H1 (cell line): Measurements from ENCODE around the gene SMIM24. TPM values are rescaled to one million over a fixed set of nuclear protein-coding genes. Genes with fewer than 3 reads are reported as not detected.

Experiments used
- CTCF ChIA-PET: fragments of 300-600 bp; sonication (Branson Sonifier 250); formaldehyde crosslinking; loops from one replicate; lab custom pipeline; 2021; ENCODE audit not compliant: partially characterized antibody; lab: Charles Lee
- POLR2A ChIA-PET: fragments of 300-600 bp; sonication (Branson Sonifier 250); formaldehyde crosslinking; loops from one replicate; lab custom pipeline; 2021; ENCODE audit warnings: inconsistent platforms; ENCODE audit not compliant: partially characterized antibody; lab: Charles Lee
- DNase-seq, 2 experiments: peaks; one replicate each; pipeline versions ENCODE4 v3.0.0 to v3.0.0-alpha.2; 2010 to 2022; ENCODE audit warnings: low spot score in 2 of 2, low read depth in 1 of 2, mixed read lengths in 1 of 2
- FAIRE-seq: peaks from 2 replicates; lab custom pipeline; 2011; peaks lifted over from hg19 to GRCh38; lab: Jason Lieb, UNC
- H2AFZ ChIP-seq: 2 replicates; pipeline ENCODE4 v1.8.1; 2012; ENCODE audit warnings: low read length, inconsistent platforms
- H2AK5ac ChIP-seq: 2 replicates; pipeline ENCODE4 v1.6.1; 2013; ENCODE audit warnings: low read depth, low read length
- H2BK120ac ChIP-seq: replicated peaks from 2 replicates; pipeline ENCODE3; 2013; ENCODE audit warnings: low read depth, low read length, inconsistent platforms
- H2BK12ac ChIP-seq: 2 replicates; pipeline ENCODE4 v1.6.1; 2013; ENCODE audit warnings: low read depth, low read length
- H2BK15ac ChIP-seq: 2 replicates; pipeline ENCODE4 v1.6.1; 2013; ENCODE audit warnings: low read length
- H2BK20ac ChIP-seq: 2 replicates; pipeline ENCODE4 v1.6.1; 2013; ENCODE audit warnings: low read length
- H2BK5ac ChIP-seq: 2 replicates; pipeline ENCODE4 v1.6.1; 2013; ENCODE audit warnings: low read depth, low read length
- H3K14ac ChIP-seq: 2 replicates; pipeline ENCODE4 v1.6.1; 2013; ENCODE audit warnings: inconsistent platforms; ENCODE audit not compliant: insufficient read length
- H3K18ac ChIP-seq: 2 replicates; pipeline ENCODE4 v1.6.1; 2013; ENCODE audit warnings: low read length; ENCODE audit errors: extremely low read depth
- H3K23ac ChIP-seq: 2 replicates; pipeline ENCODE4 v1.6.1; 2013; ENCODE audit warnings: inconsistent platforms; ENCODE audit not compliant: insufficient read length
- H3K23me2 ChIP-seq: 2 replicates; pipeline ENCODE4 v1.6.1; 2013; ENCODE audit warnings: low read depth, low read length
- H3K27ac ChIP-seq: 2 replicates; pipeline ENCODE4 v1.6.1; 2011; ENCODE audit warnings: low read depth, low read length, inconsistent platforms
- H3K27me3 ChIP-seq, 4 experiments: replicated peaks in 1 of 4; 1 replicate in 1 of 4; 2 replicates in 3 of 4; pipeline versions ENCODE4 v1.6.1 to v1.8.1; 2011 to 2013; ENCODE audit warnings: low read length in 3 of 4, mild to moderate bottlenecking in 3 of 4, inconsistent platforms in 2 of 4, mixed read lengths in 2 of 4, moderate library complexity in 1 of 4; ENCODE audit not compliant: control insufficient read depth in 3 of 4, insufficient read depth in 3 of 4; ENCODE audit errors: extremely low read depth in 1 of 4
- H3K36me3 ChIP-seq, 4 experiments: 2 replicates each; pipeline versions ENCODE4 v1.6.1 to v1.8.1; 2011 to 2013; ENCODE audit warnings: mild to moderate bottlenecking in 4 of 4, low read length in 3 of 4, moderate library complexity in 2 of 4, control low read depth in 1 of 4, inconsistent platforms in 1 of 4; ENCODE audit not compliant: insufficient read depth in 4 of 4, control insufficient read depth in 2 of 4
- H3K4ac ChIP-seq: replicated peaks from 2 replicates; pipeline ENCODE3; 2013; ENCODE audit warnings: low read length, low read depth, mixed read lengths, inconsistent platforms; ENCODE audit not compliant: insufficient read length
- H3K4me1 ChIP-seq, 4 experiments: replicated peaks in 1 of 4; 1 replicate in 1 of 4; 2 replicates in 3 of 4; pipeline versions ENCODE4 v1.6.1 to v1.8.1; 2011 to 2013; ENCODE audit warnings: low read length in 3 of 4, inconsistent platforms in 2 of 4, mixed read lengths in 1 of 4; ENCODE audit not compliant: insufficient read depth in 4 of 4, control insufficient read depth in 3 of 4
- H3K4me2 ChIP-seq, 2 experiments: 2 replicates each; pipeline versions ENCODE4 v1.6.1 to v1.8.1; 2011 to 2013; ENCODE audit warnings: low read depth in 2 of 2, low read length in 2 of 2, control low read depth in 1 of 2, inconsistent platforms in 1 of 2, mild to moderate bottlenecking in 1 of 2; ENCODE audit not compliant: insufficient read depth in 1 of 2
- H3K4me3 ChIP-seq, 4 experiments: fragments of 200-600, 300-600 bp in 1 of 4; sonication (generic), shearing (Covaris generic), sonication (Bioruptor Twin) in 1 of 4; 2 replicates each; pipeline versions ENCODE4 v1.5.1 to v1.8.1; 2011 to 2016; ENCODE audit warnings: low read length in 4 of 4, low read depth in 3 of 4, control low read depth in 2 of 4, inconsistent platforms in 2 of 4, mild to moderate bottlenecking in 2 of 4, mixed read lengths in 1 of 4, moderate library complexity in 1 of 4; ENCODE audit not compliant: insufficient read depth in 2 of 4; ENCODE audit errors: extremely low read depth in 1 of 4
- H3K56ac ChIP-seq: replicated peaks from 2 replicates; pipeline ENCODE3; 2013; ENCODE audit warnings: low read depth, mild to moderate bottlenecking, mixed read lengths, low read length, inconsistent platforms; ENCODE audit not compliant: insufficient read length
- H3K79me1 ChIP-seq: 2 replicates; pipeline ENCODE4 v1.6.1; 2013; ENCODE audit warnings: low read depth, low read length, control low read depth
- H3K79me2 ChIP-seq, 2 experiments: 2 replicates each; pipeline versions ENCODE4 v1.6.1 to v1.8.1; 2012 to 2013; ENCODE audit warnings: low read length in 2 of 2, mild to moderate bottlenecking in 2 of 2, inconsistent platforms in 1 of 2; ENCODE audit not compliant: insufficient read depth in 2 of 2, control insufficient read depth in 1 of 2
- H3K9ac ChIP-seq, 4 experiments: replicated peaks in 1 of 4; 1 replicate in 1 of 4; 2 replicates in 3 of 4; pipeline versions ENCODE4 v1.6.1 to v1.8.1; 2011 to 2013; ENCODE audit warnings: low read depth in 3 of 4, low read length in 3 of 4, control low read depth in 2 of 4, mild to moderate bottlenecking in 2 of 4, moderate library complexity in 2 of 4, inconsistent platforms in 1 of 4; ENCODE audit errors: extremely low read depth in 1 of 4
- H3K9me3 ChIP-seq, 2 experiments: 2 replicates each; pipeline versions ENCODE4 v1.6.1 to v1.8.1; 2012 to 2013; ENCODE audit warnings: mild to moderate bottlenecking in 2 of 2, moderate library complexity in 2 of 2, control low read depth in 1 of 2, inconsistent platforms in 1 of 2, low read depth in 1 of 2, low read length in 1 of 2, mixed read lengths in 1 of 2; ENCODE audit not compliant: insufficient read depth in 2 of 2
- H4K20me1 ChIP-seq, 2 experiments: replicated peaks in 1 of 2; 2 replicates each; pipeline versions ENCODE3 to v1.8.1; 2011 to 2013; ENCODE audit warnings: inconsistent platforms in 2 of 2, low read length in 2 of 2, mild to moderate bottlenecking in 1 of 2; ENCODE audit not compliant: insufficient read depth in 2 of 2, control insufficient read depth in 1 of 2
- H4K5ac ChIP-seq: 2 replicates; pipeline ENCODE4 v1.6.1; 2013; ENCODE audit warnings: low read length, low read depth, mixed read lengths, inconsistent platforms; ENCODE audit not compliant: insufficient read length
- H4K8ac ChIP-seq: 2 replicates; pipeline ENCODE4 v1.8.0; 2013; ENCODE audit warnings: mild to moderate bottlenecking, moderate library complexity, low read length, inconsistent platforms; ENCODE audit not compliant: insufficient read depth; ENCODE audit errors: extremely low read depth
- H4K91ac ChIP-seq: replicated peaks from 2 replicates; pipeline ENCODE3; 2013; ENCODE audit warnings: low read length, mixed read lengths, inconsistent platforms; ENCODE audit not compliant: insufficient read length
- BRCA1 ChIP-seq: IDR thresholded peaks from 2 replicates; pipeline ENCODE4 v1.6.1; 2012; ENCODE audit warnings: low read depth, low read length, improper control_type of control experiment
- E2F6 ChIP-seq: IDR thresholded peaks from 2 replicates; pipeline ENCODE4 v1.6.1; 2012; ENCODE audit warnings: inconsistent platforms
- HDAC2 ChIP-seq, 2 experiments: fragments of 300-600 bp in 1 of 2; sonication (generic) in 1 of 2; IDR thresholded peaks; 2 replicates each; pipeline ENCODE4 v1.6.1; 2011 to 2012; ENCODE audit warnings: low read depth in 2 of 2, low read length in 2 of 2, mild to moderate bottlenecking in 2 of 2, moderate library complexity in 2 of 2, borderline replicate concordance in 1 of 2, inconsistent platforms in 1 of 2
- HDAC6 ChIP-seq: IDR thresholded peaks from one replicate; pipeline ENCODE4 v1.7.1; 2012; ENCODE audit warnings: low read depth, mild to moderate bottlenecking, inconsistent platforms, low read length, moderate library complexity
- JUN ChIP-seq: IDR thresholded peaks from 2 replicates; pipeline ENCODE4 v1.6.1; 2011; ENCODE audit warnings: low read depth, mild to moderate bottlenecking, improper control_type of control experiment, low read length
- RNF2 ChIP-seq: fragments of 200-900, 300-1000 bp; sonication (generic); IDR thresholded peaks from 2 replicates; pipeline ENCODE4 v1.7.1; 2016; ENCODE audit warnings: borderline replicate concordance, low read depth, mild to moderate bottlenecking, antibody characterized with exemption, low read length; ENCODE audit not compliant: poor library complexity, severe bottlenecking; ENCODE audit errors: missing control alignments
- SIN3A ChIP-seq, 2 experiments: IDR thresholded peaks in 1 of 2; conservative IDR thresholded peaks in 1 of 2; 2 replicates each; pipeline ENCODE4 v1.6.1; 2011 to 2012; ENCODE audit warnings: low read length in 2 of 2, improper control_type of control experiment in 1 of 2, low read depth in 1 of 2, mild to moderate bottlenecking in 1 of 2
- SP1 ChIP-seq: IDR thresholded peaks from 2 replicates; pipeline ENCODE4 v1.6.1; 2011; ENCODE audit warnings: low read depth, low read length
- TAF1 ChIP-seq: IDR thresholded peaks from 2 replicates; pipeline ENCODE4 v1.6.1; 2011; ENCODE audit warnings: mild to moderate bottlenecking, low read depth, low read length
- WGBS, 2 experiments: shearing (Covaris generic) in 1 of 2; methylation state at CpG; one replicate each; pipeline versions ENCODE4 v1.1.6 to v1.1.7; 2013 to 2015; ENCODE audit warnings: low lambda C conversion rate in 2 of 2, mixed read lengths in 2 of 2, inconsistent platforms in 1 of 2, low coverage in 1 of 2, missing lambda C conversion rate in 1 of 2; ENCODE audit not compliant: insufficient replicate concordance in 2 of 2, insufficient coverage in 1 of 2, insufficient read length in 1 of 2; ENCODE audit errors: extremely low coverage in 1 of 2, missing lambda C conversion rate in 1 of 2; 5-methylcytosine and 5-hydroxymethylcytosine counted together
- polyA plus RNA-seq, 7 experiments: library from polyadenylated mRNA; depleted of rRNA in 3 of 7; stranded (reverse) in 5 of 7; unstranded in 2 of 7; fragments of >200 nt in 5 of 7; fragments of 200-250 nt in 2 of 7; gene quantifications; 1 replicate in 5 of 7; 2 replicates in 1 of 7; 4 replicates in 1 of 7; pipeline versions ENCODE4 v1.2.1 to v1.2.3, GENCODE V29; 2011 to 2013; ENCODE audit warnings: missing spikeins in 2 of 7, mixed read lengths in 2 of 7
- total RNA-seq: library from RNA; stranded (reverse); fragmentation: NEBNext Ultra II Directional; extraction: Animal tissue kit (Norgen Biotek cat#: 25700); gene quantifications from 2 replicates; pipeline ENCODE4 v1.2.1, GENCODE V29; 2021

The SMIM24 gene
- total and polyA plus RNA-seq, 2 of the 8 experiments (the other 6 are each of a cell fraction or from before 2014, with no cell fraction given) = 3.8 to 4.5 TPM

DNA sequence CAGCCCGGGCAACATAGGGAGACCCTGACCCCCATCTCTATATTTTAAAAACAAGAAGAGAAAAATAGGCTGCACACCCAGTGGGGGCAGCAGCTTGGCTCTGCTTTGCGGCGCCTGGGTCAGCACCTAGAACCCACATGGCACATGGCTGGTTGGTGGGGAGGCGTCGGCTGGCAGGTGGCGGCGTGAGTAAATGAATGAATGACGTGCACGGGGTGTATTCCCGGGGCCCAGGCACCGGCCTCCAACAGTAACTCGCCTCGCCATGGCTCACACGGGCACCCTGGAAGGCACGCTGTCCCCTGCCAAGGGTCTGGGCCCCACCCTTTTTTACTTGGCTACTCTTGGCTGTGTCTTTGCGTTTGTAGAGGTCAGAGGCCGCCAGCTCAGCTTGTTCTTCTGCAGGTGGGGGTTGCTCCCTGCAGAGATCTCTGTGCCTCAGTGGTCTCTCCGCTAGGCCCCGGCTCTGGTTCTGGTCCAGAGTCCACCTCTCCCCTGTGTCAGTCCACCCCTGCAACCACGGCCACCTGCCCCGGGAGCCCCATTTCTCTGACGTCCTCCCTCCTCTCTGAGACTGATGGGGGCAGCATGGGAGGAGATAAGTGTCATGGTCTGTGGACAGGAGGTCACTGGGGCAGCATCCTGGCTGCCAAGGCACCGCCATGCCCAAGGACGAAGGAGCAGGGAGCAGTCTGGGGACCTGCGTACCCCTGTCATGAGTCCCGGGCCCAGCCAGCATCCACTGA, 31.4 kb upstream of the SMIM24 start:
- DNase-seq = no peak
- H2BK5ac ChIP-seq = no peak overlapping the region
- no peak overlapping the region for H3K4me2 ChIP-seq
- ChIA-PET CTCF (interaction anchor here (0.8 to 2.2 kb wide), 4 partner anchors 8 to 97 kb away, joined by 3 to 8 read pairs (median 4); no protein-coding TSS in a partner anchor), POLR2A (interaction anchor here (1.1 to 1.6 kb wide), 3 partner anchors 9 to 27 kb away, joined by 3 to 7 read pairs (median 5); partner anchors contain the start of gene TEKTIP1)
- no peak overlapping the region for H3K4ac ChIP-seq
- FAIRE-seq = no peak
- no peak overlapping the region for H3K56ac ChIP-seq
- no peaks in the 10 kb centered on the region; a peak in 2 of 8 replicates for H3K36me3 ChIP-seq
- H4K91ac ChIP-seq = no peak overlapping the region
- H2BK15ac ChIP-seq = 0 out of 2 replicates have a peak overlapping the region, but pooled peaks have one; percentile 46
- 93% methylated on average over 22 of the region's 26 CpGs; no CpG with 5 or more reads in 1 of the 2 experiments for WGBS, 2 experiments
- H3K23ac ChIP-seq = no peak overlapping the region
- H3K18ac ChIP-seq = no peak overlapping the region
- no peak overlapping the region for H4K8ac ChIP-seq
- H3K27me3 ChIP-seq = no peaks in the 10 kb centered on the region
- TF ChIP-seq HDAC2 (IDR thresholded peaks at IDR 0.05; ENCODE audit: borderline replicate concordance in 1 of 2, low read depth in 2 of 2, low read length in 2 of 2) = no peak
- TF ChIP-seq SIN3A (conservative IDR thresholded peaks at IDR 0.05 in 1 of 2, IDR thresholded peaks at IDR 0.05 in 1 of 2; ENCODE audit: low read depth in 1 of 2, low read length in 2 of 2) = no peak
- TF ChIP-seq TAF1 = no peak
- TF ChIP-seq BRCA1 = no peak
- TF ChIP-seq RNF2 = no peak
- no peak for TF ChIP-seq JUN
- no peak for TF ChIP-seq HDAC6
- no peak for TF ChIP-seq E2F6
- no peak for TF ChIP-seq SP1
- H3K27ac ChIP-seq = no peak overlapping the region
- peaks cover 19 to 39% of the 10 kb centered on the region in 2 experiments for H4K20me1 ChIP-seq
- H3K79me1 ChIP-seq = peaks cover 41% of the 10 kb centered on the region
- H2BK20ac ChIP-seq = no peak overlapping the region
- no peak overlapping the region for H3K9ac ChIP-seq
- H2AFZ ChIP-seq = no peak overlapping the region
- H2AK5ac ChIP-seq = no peak overlapping the region
- no peak overlapping the region for H4K5ac ChIP-seq
- H3K79me2 ChIP-seq = peaks cover 0 to 76% of the 10 kb centered on the region in 2 experiments; a peak in 2 of 4 replicates
- H3K4me1 ChIP-seq = peaks cover 0 to 10% (median 7%) of the 10 kb centered on the region in 4 experiments; a peak in 5 of 7 replicates
- no peaks in the 10 kb centered on the region for H3K9me3 ChIP-seq
- H2BK12ac ChIP-seq = no peak overlapping the region; the same call in 1 of the 2 replicates
- no peak overlapping the region for H3K4me3 ChIP-seq
- H3K14ac ChIP-seq = no peak overlapping the region
- peaks cover 11% of the 10 kb centered on the region for H3K23me2 ChIP-seq
- H2BK120ac ChIP-seq = no peak overlapping the region
